SK-N-SH (cell line): ENCODE results near the gene MYH15. TPM values are rescaled to one million over a fixed set of nuclear protein-coding genes. Genes with fewer than 3 reads are reported as not detected.

Source experiments
- CTCF ChIA-PET: fragments of 300-600, 350-600 bp; formaldehyde crosslinking; extraction: SDS; loops from one replicate; lab custom pipeline; 2021; lab: Yijun Ruan, JAX
- POLR2A ChIA-PET: fragments of 350-600 bp; sonication (Branson Sonifier 250); formaldehyde crosslinking; extraction: SDS; loops from one replicate; lab custom pipeline; 2020; ENCODE audit warnings: antibody characterized with exemption, inconsistent platforms; lab: Yijun Ruan, JAX
- DNase-seq: peaks from one replicate; pipeline ENCODE4 v3.0.0; 2012
- H2AFZ ChIP-seq: fragments of 200-600 bp; sonication (generic); 2 replicates; pipeline ENCODE4 v1.8.1; 2016; ENCODE audit warnings: antibody characterized with exemption, mild to moderate bottlenecking, low read depth
- H3F3A ChIP-seq: fragments of 200-600 bp; sonication (generic); replicated peaks from 2 replicates; pipeline ENCODE3; 2016; ENCODE audit warnings: antibody characterized with exemption, mild to moderate bottlenecking; ENCODE audit not compliant: insufficient read depth
- H3K27ac ChIP-seq, 2 experiments: fragments of 200-500 bp in 1 of 2; fragments of 200-600 bp in 1 of 2; sonication (Bioruptor generic) in 1 of 2; sonication (generic), shearing (Covaris generic) in 1 of 2; 2 replicates each; pipeline versions ENCODE4 v1.5.1 to v1.6.1; 2014 to 2016; ENCODE audit warnings: low read depth in 2 of 2, inconsistent platforms in 1 of 2, low read length in 1 of 2, mild to moderate bottlenecking in 1 of 2, mixed read lengths in 1 of 2
- H3K27me3 ChIP-seq: fragments of 200-600 bp; sonication (generic), shearing (Covaris generic); 2 replicates; pipeline ENCODE4 v1.6.1; 2016; ENCODE audit warnings: mixed run types; ENCODE audit not compliant: insufficient read depth
- H3K36me3 ChIP-seq, 2 experiments: fragments of 200-500 bp in 1 of 2; fragments of 200-600 bp in 1 of 2; sonication (Bioruptor generic) in 1 of 2; sonication (generic) in 1 of 2; replicated peaks in 1 of 2; 2 replicates each; pipeline versions ENCODE3 to v1.5.1; 2014 to 2016; ENCODE audit warnings: low read length in 1 of 2, mild to moderate bottlenecking in 1 of 2; ENCODE audit not compliant: insufficient read depth in 2 of 2, control insufficient read depth in 1 of 2
- H3K4me1 ChIP-seq, 2 experiments: fragments of 200-500 bp in 1 of 2; fragments of 200-600 bp in 1 of 2; sonication (Bioruptor generic) in 1 of 2; sonication (generic), shearing (Covaris generic) in 1 of 2; 2 replicates each; pipeline versions ENCODE4 v1.5.1 to v1.6.1; 2014 to 2016; ENCODE audit warnings: low read depth in 1 of 2, low read length in 1 of 2, mixed run types in 1 of 2; ENCODE audit not compliant: insufficient read depth in 2 of 2, control insufficient read depth in 1 of 2
- H3K4me2 ChIP-seq: fragments of 200-600 bp; sonication (generic), shearing (Covaris generic); 2 replicates; pipeline ENCODE4 v1.6.1; 2017; ENCODE audit warnings: mixed run types
- H3K4me3 ChIP-seq, 2 experiments: fragments of 200-500 bp in 1 of 2; fragments of 200-600 bp in 1 of 2; sonication (Bioruptor generic) in 1 of 2; sonication (generic), shearing (Covaris generic) in 1 of 2; 2 replicates each; pipeline versions ENCODE4 v1.5.1 to v1.8.1; 2014 to 2016; ENCODE audit warnings: low read depth in 2 of 2, inconsistent platforms in 1 of 2, low read length in 1 of 2, mild to moderate bottlenecking in 1 of 2, mixed read lengths in 1 of 2, moderate library complexity in 1 of 2
- H3K79me2 ChIP-seq: fragments of 200-600 bp; sonication (generic); 2 replicates; pipeline ENCODE4 v1.8.1; 2017; ENCODE audit warnings: mild to moderate bottlenecking; ENCODE audit not compliant: insufficient read depth
- H3K9ac ChIP-seq: fragments of 200-600 bp; sonication (generic); 2 replicates; pipeline ENCODE4 v1.6.1; 2017; ENCODE audit warnings: mixed run types
- H3K9me2 ChIP-seq: fragments of 200-600 bp; sonication (generic); 2 replicates; pipeline ENCODE4 v1.6.1; 2017; ENCODE audit warnings: mixed run types
- H3K9me3 ChIP-seq: fragments of 200-600 bp; sonication (generic); 2 replicates; pipeline ENCODE4 v1.6.1; 2017; ENCODE audit warnings: mixed run types, mild to moderate bottlenecking, moderate library complexity
- H4K20me1 ChIP-seq: fragments of 200-600 bp; sonication (generic); 2 replicates; pipeline ENCODE4 v1.6.1; 2017; ENCODE audit warnings: mild to moderate bottlenecking, mixed run types; ENCODE audit not compliant: insufficient read depth
- CHD2 ChIP-seq: fragments of 150-350 bp; IDR thresholded peaks from 2 replicates; pipeline ENCODE4 v1.6.1; 2018; ENCODE audit warnings: low read length; ENCODE audit not compliant: partially characterized antibody
- CTCF ChIP-seq: fragments of 200-600 bp; sonication (generic); IDR thresholded peaks from 2 replicates; pipeline ENCODE4 v1.6.1; 2017; ENCODE audit warnings: antibody characterized with exemption, mild to moderate bottlenecking, moderate library complexity
- FOXM1 ChIP-seq: IDR thresholded peaks from 2 replicates; pipeline ENCODE4 v1.4.0; 2012; ENCODE audit warnings: low read depth, mild to moderate bottlenecking
- GATA2 ChIP-seq: sonication (generic); formaldehyde crosslinking; IDR thresholded peaks from 2 replicates; pipeline ENCODE4 v1.5.0; 2020; ENCODE audit warnings: mild to moderate bottlenecking, missing genetic modification reagents
- MXI1 ChIP-seq: IDR thresholded peaks from 2 replicates; pipeline ENCODE4 v1.6.1; 2012; ENCODE audit warnings: mild to moderate bottlenecking, low read depth, low read length, improper control_type of control experiment
- NFIC ChIP-seq: IDR thresholded peaks from 2 replicates; pipeline ENCODE4 v1.4.0; 2012; ENCODE audit warnings: borderline replicate concordance
- PBX3 ChIP-seq: IDR thresholded peaks from 2 replicates; pipeline ENCODE4; 2012
- RAD21 ChIP-seq: IDR thresholded peaks from 2 replicates; pipeline ENCODE4 v1.6.1; 2012; ENCODE audit warnings: mild to moderate bottlenecking, low read length
- RCOR1 ChIP-seq: fragments of 150-350 bp; IDR thresholded peaks from 2 replicates; pipeline ENCODE4 v1.6.1; 2017; ENCODE audit warnings: antibody characterized with exemption, low read length
- RXRA ChIP-seq: IDR thresholded peaks from 2 replicates; pipeline ENCODE4 v1.4.0; 2012; ENCODE audit warnings: low read depth, mild to moderate bottlenecking, borderline replicate concordance
- SMC3 ChIP-seq: IDR thresholded peaks from 2 replicates; pipeline ENCODE4 v1.6.1; 2012; ENCODE audit warnings: low read depth, low read length, improper control_type of control experiment
- USF2 ChIP-seq: fragments of 150-350 bp; IDR thresholded peaks from 2 replicates; pipeline ENCODE4 v1.6.1; 2017; ENCODE audit warnings: antibody characterized with exemption, low read length, low read depth, borderline replicate concordance
- YY1 ChIP-seq: IDR thresholded peaks from 2 replicates; pipeline ENCODE4 v1.4.0; 2012; ENCODE audit warnings: low read depth, mild to moderate bottlenecking
- WGBS: methylation state at CpG from one replicate; pipeline ENCODE4 v1.1.6; 2017; ENCODE audit warnings: low lambda C conversion rate; 5-methylcytosine and 5-hydroxymethylcytosine counted together
- polyA plus RNA-seq, 3 experiments: library from polyadenylated mRNA; depleted of rRNA; stranded (reverse); fragments of >200 nt; gene quantifications; 2 replicates each; pipeline ENCODE4 v1.2.3, GENCODE V29; 2012

Gene MYH15
- polyA plus RNA-seq, 1 of the 3 experiments (the other 2 are of a cell fraction), result 2.1 TPM

GRCh38 chr3:108376026-108376425 is 134.4 kb downstream of the MYH15 start:
- Histone ChIP-seq H3K9me3 (no peaks in the 10 kb centered on the region), H3K27ac (no peak overlapping the region), H3F3A (no peaks in the 10 kb centered on the region), H3K4me3 (no peak overlapping the region), H3K36me3 (no peaks in the 10 kb centered on the region), H3K4me2 (no peak overlapping the region), H4K20me1 (no peaks in the 10 kb centered on the region), H2AFZ (no peak overlapping the region), H3K9ac (no peak overlapping the region), H3K9me2 (no peaks in the 10 kb centered on the region), H3K4me1 (peaks cover 0 to 7% of the 10 kb centered on the region in 2 experiments; a peak in 2 of 4 replicates), H3K27me3 (no peaks in the 10 kb centered on the region), H3K79me2 (no peaks in the 10 kb centered on the region)
- 0% methylated on average over 1 of the region's 1 CpG for WGBS
- ChIA-PET POLR2A (no interaction called here), CTCF (no interaction called here)
- TF ChIP-seq PBX3 (no peak), NFIC (no peak), CHD2 (no peak), RAD21 (no peak), CTCF (no peak), GATA2 (CRISPR knock-in tag) (no peak), USF2 (no peak), YY1 (no peak), SMC3 (no peak)
- DNase-seq, result no peak

GRCh38 chr3:108359011-108359410 is 151.4 kb downstream of the MYH15 start:
- Histone ChIP-seq H3K9ac (no peak overlapping the region), H3K27ac (no peak overlapping the region), H3K27me3 (no peaks in the 10 kb centered on the region), H3F3A (no peaks in the 10 kb centered on the region), H3K4me3 (no peak overlapping the region)
- no peak for DNase-seq
- POLR2A ChIA-PET, result no interaction called here
- no peak for TF ChIP-seq FOXM1
- TF ChIP-seq RXRA, result no peak
- TF ChIP-seq MXI1, result no peak
- no peak for TF ChIP-seq RCOR1
- TF ChIP-seq, all 33 proteins: peak for 0
- CTCF ChIA-PET, result interaction anchor here (1.6 kb wide), 1 partner anchor 23 kb away, joined by 3 read pairs; no protein-coding TSS in a partner anchor
- Histone ChIP-seq H3K4me2 (no peak overlapping the region), H3K36me3 (no peaks in the 10 kb centered on the region), H3K9me2 (no peaks in the 10 kb centered on the region), H3K4me1 (no peaks in the 10 kb centered on the region), H3K9me3 (no peaks in the 10 kb centered on the region), H4K20me1 (no peaks in the 10 kb centered on the region), H2AFZ (no peak overlapping the region), H3K79me2 (no peaks in the 10 kb centered on the region)
- 43% methylated on average over 2 of the region's 2 CpGs for WGBS
